Liver (tissue), 9 donors: ENCODE data around the gene HACL1. TPM values are rescaled to one million over a fixed set of nuclear protein-coding genes. Genes with fewer than 3 reads are reported as not detected.

ENCODE experiments used
- DNase-seq: peaks from one replicate; pipeline ENCODE4 v3.0.0-alpha.2; 2017; ENCODE audit warnings: low spot score
- H3K27ac ChIP-seq, 2 donors: one replicate each; pipeline ENCODE4 v1.7.0; 2013; ENCODE audit warnings: inconsistent platforms in 2 of 2, low read length in 2 of 2, control low read depth in 1 of 2, low read depth in 1 of 2, mild to moderate bottlenecking in 1 of 2
- H3K27me3 ChIP-seq, 4 donors: one replicate each; pipeline versions ENCODE4 v1.6.1 to v1.7.0; 2013; ENCODE audit warnings: low read length in 3 of 4, inconsistent platforms in 1 of 4, mild to moderate bottlenecking in 1 of 4, moderate library complexity in 1 of 4; ENCODE audit not compliant: control insufficient read depth in 4 of 4, insufficient read depth in 4 of 4
- H3K36me3 ChIP-seq, 4 donors: one replicate each; pipeline versions ENCODE4 v1.6.1 to v1.7.0; 2013; ENCODE audit warnings: low read length in 3 of 4, mild to moderate bottlenecking in 3 of 4, low read depth in 1 of 4, moderate library complexity in 1 of 4; ENCODE audit not compliant: control insufficient read depth in 4 of 4, insufficient read depth in 3 of 4
- H3K4me1 ChIP-seq, 4 donors: one replicate each; pipeline versions ENCODE4 v1.6.1 to v1.7.0; 2013; ENCODE audit warnings: low read length in 3 of 4, mild to moderate bottlenecking in 3 of 4, moderate library complexity in 1 of 4; ENCODE audit not compliant: control insufficient read depth in 4 of 4, insufficient read depth in 4 of 4
- H3K4me3 ChIP-seq, 3 donors: one replicate each; pipeline versions ENCODE4 v1.6.1 to v1.7.0; 2013; ENCODE audit warnings: low read length in 3 of 3, control low read depth in 1 of 3, low read depth in 1 of 3, mild to moderate bottlenecking in 1 of 3
- H3K9ac ChIP-seq, 2 donors: one replicate each; pipeline ENCODE4 v1.7.0; 2013; ENCODE audit warnings: low read length in 2 of 2, mild to moderate bottlenecking in 2 of 2, moderate library complexity in 2 of 2, control low read depth in 1 of 2, low read depth in 1 of 2
- H3K9me3 ChIP-seq, 4 donors: one replicate each; pipeline versions ENCODE4 v1.6.1 to v1.7.0; 2013; ENCODE audit warnings: low read length in 3 of 4; ENCODE audit not compliant: control insufficient read depth in 4 of 4
- EGR1 ChIP-seq, 2 donors: IDR thresholded peaks; 2 replicates each; pipeline ENCODE4 v1.6.1; 2016 to 2018; ENCODE audit warnings: antibody characterized with exemption in 2 of 2, low read depth in 2 of 2
- FOXA1 ChIP-seq: IDR thresholded peaks from 2 replicates; pipeline ENCODE4 v1.6.1; 2016; ENCODE audit warnings: antibody characterized with exemption
- FOXA2 ChIP-seq: IDR thresholded peaks from 2 replicates; pipeline ENCODE4 v1.6.1; 2016; ENCODE audit warnings: antibody characterized with exemption
- GABPA ChIP-seq, 2 donors: IDR thresholded peaks in 1 of 2; conservative IDR thresholded peaks in 1 of 2; 2 replicates each; pipeline ENCODE4 v1.6.1; 2016; ENCODE audit warnings: antibody characterized with exemption in 2 of 2, mild to moderate bottlenecking in 1 of 2, moderate library complexity in 1 of 2
- HNF4A ChIP-seq, 2 donors: conservative IDR thresholded peaks; 2 replicates each; pipeline ENCODE4 v1.6.1; 2016; ENCODE audit warnings: antibody characterized with exemption in 2 of 2, mild to moderate bottlenecking in 2 of 2
- HNF4G ChIP-seq: IDR thresholded peaks from 2 replicates; pipeline ENCODE4 v1.6.1; 2016; ENCODE audit warnings: antibody characterized with exemption
- JUND ChIP-seq, 2 donors: IDR thresholded peaks; 2 replicates each; pipeline ENCODE4 v1.6.1; 2016; ENCODE audit warnings: antibody characterized with exemption in 2 of 2
- NR2F2 ChIP-seq: IDR thresholded peaks from 2 replicates; pipeline ENCODE4 v1.6.1; 2016; ENCODE audit warnings: antibody characterized with exemption
- RAD21 ChIP-seq, 2 donors: IDR thresholded peaks; 2 replicates each; pipeline ENCODE4 v1.6.1; 2016; ENCODE audit warnings: antibody characterized with exemption in 2 of 2, mild to moderate bottlenecking in 2 of 2
- RXRA ChIP-seq, 2 donors: IDR thresholded peaks; 2 replicates each; pipeline ENCODE4 v1.6.1; 2017 to 2018; ENCODE audit warnings: antibody characterized with exemption in 2 of 2, mild to moderate bottlenecking in 1 of 2
- SP1 ChIP-seq: IDR thresholded peaks from 2 replicates; pipeline ENCODE4 v1.6.1; 2018; ENCODE audit warnings: antibody characterized with exemption, mild to moderate bottlenecking
- TAF1 ChIP-seq: conservative IDR thresholded peaks from 2 replicates; pipeline ENCODE4 v1.6.1; 2016; ENCODE audit warnings: antibody characterized with exemption, mild to moderate bottlenecking
- YY1 ChIP-seq: IDR thresholded peaks from 2 replicates; pipeline ENCODE4 v1.6.1; 2016; ENCODE audit warnings: antibody characterized with exemption, mild to moderate bottlenecking
- WGBS: extraction: QIAGEN DNeasy Blood & Tissue Kit; methylation state at CpG from one replicate; pipeline ENCODE4 v1.1.7; 2013; 5-methylcytosine and 5-hydroxymethylcytosine counted together
- polyA plus RNA-seq, 2 donors: library from polyadenylated mRNA; stranded (reverse) in 1 of 2; unstranded in 1 of 2; fragments of 200-250 nt in 1 of 2; fragments of >200 nt in 1 of 2; fragmentation: Nextera tagmentation in 1 of 2; extraction: Ambion mirVana in 1 of 2; gene quantifications; one replicate each; pipeline versions ENCODE4 v1.2.1 to v1.2.3, GENCODE V29; 2013 to 2015
- total RNA-seq, 2 donors: library from RNA; depleted of rRNA; stranded (reverse); fragments of >200 nt; gene quantifications; one replicate each; pipeline ENCODE4 v1.2.3, GENCODE V29; 2014
- TF ChIP-seq, protein P1 (sequence below): fragments of 150-350 bp; IDR thresholded peaks from 2 replicates; pipeline ENCODE4 v1.5.1; 2017; ENCODE audit warnings: improper control_type of control experiment, low read depth, low read length; ENCODE audit not compliant: missing input control
- TF ChIP-seq, protein P2 (sequence below): IDR thresholded peaks from 2 replicates; pipeline ENCODE4 v1.6.1; 2016; ENCODE audit warnings: antibody characterized with exemption
- TF ChIP-seq, protein P3 (sequence below): IDR thresholded peaks from 2 replicates; pipeline ENCODE4 v1.6.1; 2016; ENCODE audit warnings: antibody characterized with exemption
- TF ChIP-seq, protein P4 (sequence below): IDR thresholded peaks from 2 replicates; pipeline ENCODE4 v1.6.1; 2016; ENCODE audit warnings: antibody characterized with exemption
- TF ChIP-seq, protein P5 (sequence below): IDR thresholded peaks from 2 replicates; pipeline ENCODE4 v1.6.1; 2016; ENCODE audit warnings: antibody characterized with exemption, mild to moderate bottlenecking
- donor health status: healthy.
- donor health status: healthy.
- donor health status: healthy.
- donor health status: healthy.
- donor health status: healthy.

HACL1 gene
- total and polyA plus RNA-seq, 4 donors, result 13.4 to 46.9 (median 32.2) TPM

DNA sequence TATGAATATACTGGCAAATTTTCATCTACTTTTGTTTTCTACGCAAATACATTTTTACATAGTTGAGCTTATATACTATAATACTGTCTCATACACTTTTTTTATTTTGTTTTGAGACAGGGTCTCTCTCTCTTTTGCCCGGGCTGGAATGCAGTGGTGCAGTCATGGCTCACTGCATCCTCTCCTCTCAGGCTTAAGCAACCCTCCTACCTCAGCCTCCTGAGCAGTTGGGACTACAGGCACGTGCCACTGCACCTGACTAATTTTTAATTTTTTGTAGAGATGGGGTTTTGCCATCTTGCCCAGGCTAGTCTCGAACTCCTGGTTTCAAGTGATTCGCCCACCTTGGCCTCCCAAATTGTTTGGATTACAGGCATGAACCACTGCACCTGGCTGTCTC is 25.9 kb downstream of the HACL1 start:
- Histone ChIP-seq H3K36me3 (peaks cover 4 to 24% (median 19%) of the 10 kb centered on the region in 4 donors), H3K27me3 (no peaks in the 10 kb centered on the region), H3K9me3 (no peaks in the 10 kb centered on the region), H3K4me3 (no peak overlapping the region), H3K4me1 (peaks cover 0 to 2% (median under 1%) of the 10 kb centered on the region in 4 donors), H3K27ac (no peak overlapping the region), H3K9ac (no peak overlapping the region)
- TF ChIP-seq TAF1, result no peak
- TF ChIP-seq, protein P1, sequence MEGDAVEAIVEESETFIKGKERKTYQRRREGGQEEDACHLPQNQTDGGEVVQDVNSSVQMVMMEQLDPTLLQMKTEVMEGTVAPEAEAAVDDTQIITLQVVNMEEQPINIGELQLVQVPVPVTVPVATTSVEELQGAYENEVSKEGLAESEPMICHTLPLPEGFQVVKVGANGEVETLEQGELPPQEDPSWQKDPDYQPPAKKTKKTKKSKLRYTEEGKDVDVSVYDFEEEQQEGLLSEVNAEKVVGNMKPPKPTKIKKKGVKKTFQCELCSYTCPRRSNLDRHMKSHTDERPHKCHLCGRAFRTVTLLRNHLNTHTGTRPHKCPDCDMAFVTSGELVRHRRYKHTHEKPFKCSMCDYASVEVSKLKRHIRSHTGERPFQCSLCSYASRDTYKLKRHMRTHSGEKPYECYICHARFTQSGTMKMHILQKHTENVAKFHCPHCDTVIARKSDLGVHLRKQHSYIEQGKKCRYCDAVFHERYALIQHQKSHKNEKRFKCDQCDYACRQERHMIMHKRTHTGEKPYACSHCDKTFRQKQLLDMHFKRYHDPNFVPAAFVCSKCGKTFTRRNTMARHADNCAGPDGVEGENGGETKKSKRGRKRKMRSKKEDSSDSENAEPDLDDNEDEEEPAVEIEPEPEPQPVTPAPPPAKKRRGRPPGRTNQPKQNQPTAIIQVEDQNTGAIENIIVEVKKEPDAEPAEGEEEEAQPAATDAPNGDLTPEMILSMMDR, result no peak
- TF ChIP-seq SP1, result no peak
- no peak for TF ChIP-seq HNF4A (conservative IDR thresholded peaks at IDR 0.05)
- TF ChIP-seq JUND (IDR thresholded peaks at IDR 0.05), result no peak
- no peak for TF ChIP-seq NR2F2
- TF ChIP-seq EGR1 (IDR thresholded peaks at IDR 0.05; ENCODE audit: low read depth in 2 of 2), result no peak
- WGBS, result over 99% methylated on average over 5 of the region's 5 CpGs
- no peak for DNase-seq

DNA sequence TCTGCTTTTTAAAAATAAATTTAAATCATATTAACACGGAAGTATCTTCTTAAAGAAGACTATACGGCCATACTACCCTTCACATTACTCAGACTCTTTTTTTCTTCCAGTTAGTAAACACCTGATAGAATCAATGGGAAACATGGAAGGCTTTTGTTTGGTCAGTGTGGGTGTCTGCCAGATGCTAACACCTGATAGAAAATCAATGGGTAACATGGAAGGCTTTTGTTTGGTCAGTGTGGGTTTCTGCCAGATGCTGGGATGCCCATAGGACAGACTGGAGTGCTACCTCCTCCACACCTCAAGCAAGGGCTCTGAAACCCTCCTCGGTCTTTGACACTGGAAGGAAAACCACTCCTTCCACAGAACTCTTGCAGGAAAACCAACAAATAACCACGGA is 29.2 kb downstream of the HACL1 start:
- TF ChIP-seq EGR1 (IDR thresholded peaks at IDR 0.05; ENCODE audit: low read depth in 2 of 2) (no peak), FOXA1 (no peak), HNF4G (no peak), RXRA (IDR thresholded peaks at IDR 0.05) (peak; percentile 20 to 54), TAF1 (no peak), GABPA (IDR thresholded peaks at IDR 0.05 in 1 of 2, conservative IDR thresholded peaks at IDR 0.05 in 1 of 2) (no peak), HNF4A (conservative IDR thresholded peaks at IDR 0.05) (peak; percentile 25 to 42), FOXA2 (no peak), JUND (IDR thresholded peaks at IDR 0.05) (no peak), RAD21 (IDR thresholded peaks at IDR 0.05) (peak in 1 of 2 donors; percentile 12), YY1 (peak; percentile 89), NR2F2 (no peak), SP1 (no peak)
- TF ChIP-seq, protein P2, sequence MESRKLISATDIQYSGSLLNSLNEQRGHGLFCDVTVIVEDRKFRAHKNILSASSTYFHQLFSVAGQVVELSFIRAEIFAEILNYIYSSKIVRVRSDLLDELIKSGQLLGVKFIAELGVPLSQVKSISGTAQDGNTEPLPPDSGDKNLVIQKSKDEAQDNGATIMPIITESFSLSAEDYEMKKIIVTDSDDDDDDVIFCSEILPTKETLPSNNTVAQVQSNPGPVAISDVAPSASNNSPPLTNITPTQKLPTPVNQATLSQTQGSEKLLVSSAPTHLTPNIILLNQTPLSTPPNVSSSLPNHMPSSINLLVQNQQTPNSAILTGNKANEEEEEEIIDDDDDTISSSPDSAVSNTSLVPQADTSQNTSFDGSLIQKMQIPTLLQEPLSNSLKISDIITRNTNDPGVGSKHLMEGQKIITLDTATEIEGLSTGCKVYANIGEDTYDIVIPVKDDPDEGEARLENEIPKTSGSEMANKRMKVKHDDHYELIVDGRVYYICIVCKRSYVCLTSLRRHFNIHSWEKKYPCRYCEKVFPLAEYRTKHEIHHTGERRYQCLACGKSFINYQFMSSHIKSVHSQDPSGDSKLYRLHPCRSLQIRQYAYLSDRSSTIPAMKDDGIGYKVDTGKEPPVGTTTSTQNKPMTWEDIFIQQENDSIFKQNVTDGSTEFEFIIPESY, result peak; percentile 13
- TF ChIP-seq, protein P1, result no peak
- TF ChIP-seq, protein P3, sequence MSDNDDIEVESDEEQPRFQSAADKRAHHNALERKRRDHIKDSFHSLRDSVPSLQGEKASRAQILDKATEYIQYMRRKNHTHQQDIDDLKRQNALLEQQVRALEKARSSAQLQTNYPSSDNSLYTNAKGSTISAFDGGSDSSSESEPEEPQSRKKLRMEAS, result no peak
- TF ChIP-seq, protein P4, sequence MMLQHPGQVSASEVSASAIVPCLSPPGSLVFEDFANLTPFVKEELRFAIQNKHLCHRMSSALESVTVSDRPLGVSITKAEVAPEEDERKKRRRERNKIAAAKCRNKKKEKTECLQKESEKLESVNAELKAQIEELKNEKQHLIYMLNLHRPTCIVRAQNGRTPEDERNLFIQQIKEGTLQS, result no peak
- TF ChIP-seq, protein P5, sequence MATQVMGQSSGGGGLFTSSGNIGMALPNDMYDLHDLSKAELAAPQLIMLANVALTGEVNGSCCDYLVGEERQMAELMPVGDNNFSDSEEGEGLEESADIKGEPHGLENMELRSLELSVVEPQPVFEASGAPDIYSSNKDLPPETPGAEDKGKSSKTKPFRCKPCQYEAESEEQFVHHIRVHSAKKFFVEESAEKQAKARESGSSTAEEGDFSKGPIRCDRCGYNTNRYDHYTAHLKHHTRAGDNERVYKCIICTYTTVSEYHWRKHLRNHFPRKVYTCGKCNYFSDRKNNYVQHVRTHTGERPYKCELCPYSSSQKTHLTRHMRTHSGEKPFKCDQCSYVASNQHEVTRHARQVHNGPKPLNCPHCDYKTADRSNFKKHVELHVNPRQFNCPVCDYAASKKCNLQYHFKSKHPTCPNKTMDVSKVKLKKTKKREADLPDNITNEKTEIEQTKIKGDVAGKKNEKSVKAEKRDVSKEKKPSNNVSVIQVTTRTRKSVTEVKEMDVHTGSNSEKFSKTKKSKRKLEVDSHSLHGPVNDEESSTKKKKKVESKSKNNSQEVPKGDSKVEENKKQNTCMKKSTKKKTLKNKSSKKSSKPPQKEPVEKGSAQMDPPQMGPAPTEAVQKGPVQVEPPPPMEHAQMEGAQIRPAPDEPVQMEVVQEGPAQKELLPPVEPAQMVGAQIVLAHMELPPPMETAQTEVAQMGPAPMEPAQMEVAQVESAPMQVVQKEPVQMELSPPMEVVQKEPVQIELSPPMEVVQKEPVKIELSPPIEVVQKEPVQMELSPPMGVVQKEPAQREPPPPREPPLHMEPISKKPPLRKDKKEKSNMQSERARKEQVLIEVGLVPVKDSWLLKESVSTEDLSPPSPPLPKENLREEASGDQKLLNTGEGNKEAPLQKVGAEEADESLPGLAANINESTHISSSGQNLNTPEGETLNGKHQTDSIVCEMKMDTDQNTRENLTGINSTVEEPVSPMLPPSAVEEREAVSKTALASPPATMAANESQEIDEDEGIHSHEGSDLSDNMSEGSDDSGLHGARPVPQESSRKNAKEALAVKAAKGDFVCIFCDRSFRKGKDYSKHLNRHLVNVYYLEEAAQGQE, result no peak
- no peak overlapping the region for H3K27ac ChIP-seq
- peaks cover 0 to 2% (median under 1%) of the 10 kb centered on the region in 4 donors for H3K4me1 ChIP-seq
- 51% methylated on average over 4 of the region's 4 CpGs for WGBS
- no peak overlapping the region for H3K9ac ChIP-seq
- H3K27me3 ChIP-seq, result no peaks in the 10 kb centered on the region
- no peaks in the 10 kb centered on the region for H3K9me3 ChIP-seq
- peaks cover 8 to 23% (median 18%) of the 10 kb centered on the region in 4 donors for H3K36me3 ChIP-seq
- H3K4me3 ChIP-seq, result no peak overlapping the region
- no peak for DNase-seq
